Measurements from ENCODE around the gene PTCSC3. TPM values are rescaled to one million over a fixed set of nuclear protein-coding genes. Genes with fewer than 3 reads are reported as not detected.

The PTCSC3 gene
- total and polyA plus RNA-seq, 9 of the 15 experiments (the other 6 are each of a cell fraction or from before 2014, with no cell fraction given): not detected

- Histone ChIP-seq H2AFZ (ENCODE audit: low read depth, low read length) (no peak overlapping the region), H3K27ac (ENCODE audit: extremely low read depth, low read depth, low read length) (no peak overlapping the region), H3K4me1 (replicated peaks in 1 of 2; ENCODE audit: control insufficient read depth in 2 of 2, insufficient read depth in 2 of 2, low read length in 2 of 2) (no peaks in the 10 kb centered on the region), H3K27me3 (ENCODE audit: control insufficient read depth in 2 of 2, insufficient read depth in 2 of 2, low read length in 2 of 2) (no peaks in the 10 kb centered on the region; a peak in 1 of 5 replicates), H4K20me1 (replicated peaks; ENCODE audit: control insufficient read depth, insufficient read depth, low read length) (no peaks in the 10 kb centered on the region), H3K36me3 (ENCODE audit: control insufficient read depth, insufficient read depth, low read length) (no peaks in the 10 kb centered on the region), H3K9me3 (replicated peaks; ENCODE audit: control insufficient read depth, insufficient read depth, low read depth, low read length) (no peaks in the 10 kb centered on the region), H3K9me1 (ENCODE audit: control insufficient read depth, insufficient read depth, low read length) (no peaks in the 10 kb centered on the region), H3K4me2 (ENCODE audit: insufficient read depth, low read length) (no peak overlapping the region), H3K9ac (ENCODE audit: insufficient read depth in 1 of 2, low read depth in 2 of 2, low read length in 2 of 2) (no peak overlapping the region), H3K79me2 (ENCODE audit: control insufficient read depth, insufficient read depth, low read length) (no peaks in the 10 kb centered on the region), H3K4me3 (no peak overlapping the region)
- ATAC-seq: no peak
- BruUV-seq (replicated peaks): no TSS peak
- intact Hi-C loops (cut with micrococcal nuclease) (no loop called here), in situ Hi-C loops (cut with MboI) (no loop called here)
- no peak for TF ChIP-seq ZNF197 (CRISPR knock-in tag; IDR thresholded peaks at IDR 0.05; ENCODE audit: low read depth)
- no peak for TF ChIP-seq BDP1 (IDR thresholded peaks at IDR 0.05; ENCODE audit: insufficient read depth, insufficient read length)
- peak; percentile 54; the same call in 1 of the 2 replicates for TF ChIP-seq C11orf30 (IDR thresholded peaks at IDR 0.05; ENCODE audit: low read depth)
- TF ChIP-seq ZNF316 (IDR thresholded peaks at IDR 0.05): peak; percentile 72; the same call in 1 of the 2 replicates
- TF ChIP-seq MAFK (IDR thresholded peaks at IDR 0.05; ENCODE audit: low read length): peak; percentile 85
- peak; percentile 61 for TF ChIP-seq MAFG (tag; conservative IDR thresholded peaks at IDR 0.05)
- peak; percentile 84 for TF ChIP-seq MAFF (IDR thresholded peaks at IDR 0.05; ENCODE audit: low read length)
- no peak for TF ChIP-seq ZBTB49 (CRISPR knock-in tag; IDR thresholded peaks at IDR 0.05; ENCODE audit: borderline replicate concordance)
- no peak for DNase-seq (ENCODE audit: extremely low read depth in 1 of 4, low spot score in 3 of 4)
- ChIA-PET CTCF (ENCODE audit: low intra/inter-chr PET ratio) (no interaction called here), POLR2A (no interaction called here)
- no peak for FAIRE-seq
- WGBS (ENCODE audit: insufficient coverage, low coverage, missing lambda C conversion rate): 10% methylated on average over 3 of the region's 3 CpGs
Measured at GRCh38 chr14:36212987-36213386, 36.5 kb upstream of the PTCSC3 start.

Data from K562 (cell line).